Activated CD4-positive, alpha-beta T cell treated with anti-CD3 and anti-CD28 coated beads for 36 hours (primary cell): Measurements from ENCODE around the gene RAB37. TPM values are rescaled to one million over a fixed set of nuclear protein-coding genes. Genes with fewer than 3 reads are reported as not detected.

Experiments used
- ATAC-seq: fragments of 200-7000 bp; cut with Tn5 transposase; one replicate; pipeline ENCODE4 v1.10.0; 2021; ENCODE audit warnings: mild to moderate bottlenecking, moderate library complexity
- CTCF ChIA-PET: fragments of 350-600 bp; sonication (Branson Sonifier 250); formaldehyde crosslinking; loops from one replicate; lab custom pipeline; 2021; ENCODE audit warnings: antibody characterized with exemption; lab: Charles Lee
- POLR2A ChIA-PET: fragments of 350-600 bp; sonication (Branson Sonifier 250); formaldehyde crosslinking; loops from one replicate; lab custom pipeline; 2021; ENCODE audit warnings: antibody characterized with exemption, inconsistent platforms; lab: Charles Lee
- DNase-seq: peaks from one replicate; pipeline ENCODE4 v3.0.0-alpha.2; 2020
- H3K27ac Mint-ChIP-seq: one replicate; pipeline ENCODE4 v1.8.0; 2021; ENCODE audit warnings: mixed read lengths
- H3K27me3 Mint-ChIP-seq: one replicate; pipeline ENCODE4 v1.8.0; 2021; ENCODE audit warnings: mixed read lengths
- H3K36me3 Mint-ChIP-seq: one replicate; pipeline ENCODE4 v1.8.0; 2021; ENCODE audit warnings: low read depth, mixed read lengths
- H3K4me1 Mint-ChIP-seq: one replicate; pipeline ENCODE4 v1.8.0; 2021; ENCODE audit warnings: mixed read lengths
- H3K4me3 Mint-ChIP-seq: one replicate; pipeline ENCODE4 v1.8.0; 2021; ENCODE audit warnings: mild to moderate bottlenecking, moderate library complexity, mixed read lengths
- H3K9me3 Mint-ChIP-seq: one replicate; pipeline ENCODE4 v1.8.0; 2021; ENCODE audit warnings: low read depth, mixed read lengths
- intact Hi-C, 2 experiments: fragments of 100-400 bp; cut with DNase I in 1 of 2; cut with micrococcal nuclease in 1 of 2; formaldehyde crosslinking; loops; one replicate each; pipeline versions ENCODE4 v1.14.2 to v1.15.1; 2022 to 2024; cut with DNase I, micrococcal nuclease
- total RNA-seq, 2 experiments: library from RNA; stranded (reverse); gene quantifications; one replicate each; pipeline ENCODE4 v1.2.3, GENCODE V29; 2021

RAB37 gene
- total RNA-seq, 2 experiments from 2014 or later, result 2.7 to 3.5 TPM

DNA sequence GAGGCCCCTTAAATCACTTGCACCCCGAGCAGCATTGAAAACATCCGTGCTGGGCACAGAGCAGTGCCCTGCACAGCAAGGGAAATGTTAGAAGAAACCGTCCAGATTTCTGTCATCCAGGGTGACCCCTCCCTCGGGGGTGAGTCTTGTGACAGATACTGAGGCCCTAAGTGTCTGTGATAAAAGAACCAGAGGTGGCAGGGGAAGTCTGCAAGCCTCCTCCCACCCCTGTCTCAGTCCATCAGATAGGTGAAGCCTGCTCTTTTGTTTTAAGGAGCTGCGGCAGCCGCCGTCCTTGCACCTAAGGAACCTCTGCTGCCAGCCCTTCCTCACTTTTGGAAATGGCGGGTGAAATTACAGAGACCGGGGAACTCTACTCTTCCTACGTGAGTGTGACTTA, 39.9 kb downstream of the RAB37 start:
- Mint-ChIP-seq H3K27me3 (no peaks in the 10 kb centered on the region), H3K36me3 (peaks cover 21% of the 10 kb centered on the region), H3K4me3 (peak overlapping the region; percentile 98), H3K27ac (peak overlapping the region; percentile 5), H3K9me3 (no peaks in the 10 kb centered on the region), H3K4me1 (peaks cover 65% of the 10 kb centered on the region)
- no peak for DNase-seq
- intact Hi-C loops, result loop anchor here (1.0 to 10.0 kb wide), 6 partner anchors 29 to 1958 kb away; partner anchors contain the start of genes NHERF1 (in 2 of the 2), CASKIN2 (in 1 of the 2), MFSD11 (in 1 of the 2) and SRSF2 (in 1 of the 2)
- no peak for ATAC-seq
- POLR2A ChIA-PET, result interaction anchor here (0.8 to 1.2 kb wide), 3 partner anchors 9 to 28 kb away, joined by 3 to 6 read pairs (median 4); no protein-coding TSS in a partner anchor
- CTCF ChIA-PET, result interaction anchor here (1.0 to 9.5 kb wide), 8 partner anchors 9 to 120 kb away, joined by 3 to 93 read pairs (median 4); no protein-coding TSS in a partner anchor

DNA sequence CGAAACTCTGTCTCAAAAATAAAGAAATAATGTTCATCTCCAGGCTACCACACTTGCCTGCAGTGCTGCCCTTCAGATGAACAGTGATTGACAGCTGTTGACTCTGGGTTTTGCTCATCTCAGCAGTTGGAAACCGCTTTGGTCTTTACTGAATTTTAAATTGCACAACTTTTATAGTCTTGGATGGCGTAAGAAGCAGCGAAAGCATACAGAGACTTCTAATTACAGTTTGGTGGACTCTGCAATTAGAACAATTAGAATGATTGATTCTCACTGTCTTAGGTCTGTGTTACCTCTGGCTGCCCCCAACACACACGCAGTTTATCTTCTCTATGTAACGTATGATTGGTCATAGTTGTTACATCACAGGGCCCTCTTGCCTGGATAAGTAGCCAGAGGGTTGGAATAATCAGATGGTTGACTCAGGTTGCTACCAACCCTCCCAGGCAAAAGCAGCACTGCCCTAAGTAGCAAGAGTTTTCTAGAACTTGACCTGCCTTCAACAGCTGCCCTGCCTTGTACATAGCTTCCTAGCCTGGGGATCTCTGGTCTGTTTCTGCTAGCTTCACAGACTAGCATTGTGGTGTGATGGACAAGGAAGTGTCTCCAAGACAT, 41.0 kb downstream of the RAB37 start:
- no peak overlapping the region for H3K27ac Mint-ChIP-seq
- no peaks in the 10 kb centered on the region for H3K9me3 Mint-ChIP-seq
- CTCF ChIA-PET, result interaction anchor here (1.1 to 9.5 kb wide), 6 partner anchors 13 to 87 kb away, joined by 3 to 93 read pairs (median 12); no protein-coding TSS in a partner anchor
- no peaks in the 10 kb centered on the region for H3K27me3 Mint-ChIP-seq
- H3K4me3 Mint-ChIP-seq, result no peak overlapping the region
- H3K36me3 Mint-ChIP-seq, result peaks cover 17% of the 10 kb centered on the region
- no peak for ATAC-seq
- DNase-seq, result no peak
- POLR2A ChIA-PET, result no interaction called here
- H3K4me1 Mint-ChIP-seq, result peaks cover 65% of the 10 kb centered on the region
- intact Hi-C loops, result loop anchor here in 1 of 2 experiments (5.0 to 10.0 kb wide), 3 partner anchors 566 to 1957 kb away; partner anchors contain the start of genes CASKIN2, MFSD11, SRSF2 and TSEN54

DNA sequence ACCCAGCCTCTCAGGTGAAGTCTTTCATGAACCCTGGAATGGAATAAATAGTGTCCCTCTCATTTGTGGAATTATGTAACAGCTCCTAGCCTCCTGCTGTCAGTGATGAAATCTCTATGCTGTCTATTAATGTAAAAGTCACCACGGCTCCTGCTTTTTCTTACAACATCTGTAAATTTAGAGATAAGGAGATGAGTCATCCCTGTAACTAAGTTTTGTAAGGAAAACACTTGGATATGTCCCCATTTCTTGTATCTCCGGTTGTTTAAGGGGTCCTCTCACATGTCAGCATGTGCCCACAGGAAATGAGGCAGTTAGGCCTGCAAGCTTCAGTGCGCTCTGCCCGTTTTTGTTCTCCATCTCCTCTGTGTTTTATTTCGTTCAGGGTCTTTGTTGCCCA, 41.9 kb downstream of the RAB37 start:
- H3K4me1 Mint-ChIP-seq, result peaks cover 61% of the 10 kb centered on the region

DNA sequence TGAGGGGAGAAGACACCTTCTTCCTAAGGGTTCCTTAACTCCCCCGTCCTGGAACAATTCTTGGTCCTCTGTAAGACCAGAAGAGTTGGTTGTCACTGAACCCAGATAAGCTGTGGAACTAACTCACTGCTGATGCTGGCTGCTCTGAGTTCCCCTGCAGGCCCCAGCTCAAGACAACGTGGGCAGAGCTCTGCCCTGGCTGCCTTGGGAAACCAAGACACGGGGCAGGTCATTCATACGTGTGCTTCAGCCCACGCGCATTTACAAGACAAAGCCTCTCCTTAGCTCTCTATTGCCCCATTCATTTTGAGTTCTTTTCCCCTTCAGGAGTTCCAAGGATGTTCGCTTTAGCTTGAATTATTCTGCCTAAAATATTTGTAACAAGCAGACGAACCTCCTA, 42.4 kb downstream of the RAB37 start:
- peak overlapping the region; percentile 85 for H3K27ac Mint-ChIP-seq
- ATAC-seq, result peak; percentile 5
- intact Hi-C loops, result loop anchor here in 1 of 2 experiments (5.0 to 10.0 kb wide), 3 partner anchors 567 to 1955 kb away; partner anchors contain the start of genes CASKIN2, MFSD11, SRSF2 and TSEN54
- no peaks in the 10 kb centered on the region for H3K27me3 Mint-ChIP-seq
- peaks cover 8% of the 10 kb centered on the region for H3K36me3 Mint-ChIP-seq
- H3K9me3 Mint-ChIP-seq, result no peaks in the 10 kb centered on the region
- H3K4me1 Mint-ChIP-seq, result peaks cover 63% of the 10 kb centered on the region
- peak overlapping the region; percentile 12 for H3K4me3 Mint-ChIP-seq
- DNase-seq, result peak; percentile 41
- POLR2A ChIA-PET, result interaction anchor here (1.7 kb wide), 1 partner anchor 94 kb away, joined by 4 read pairs; the partner anchor contains the start of gene FDXR
- CTCF ChIA-PET, result interaction anchor here (0.6 to 2.6 kb wide), 10 partner anchors 8 to 92 kb away, joined by 3 to 16 read pairs (median 6); no protein-coding TSS in a partner anchor

More for the DNA sequence above, 41.9 kb downstream of the RAB37 start:
- H3K27ac Mint-ChIP-seq, result peak overlapping the region; percentile 85
- H3K27me3 Mint-ChIP-seq, result no peaks in the 10 kb centered on the region
- H3K4me3 Mint-ChIP-seq, result no peak overlapping the region
- H3K9me3 Mint-ChIP-seq, result no peaks in the 10 kb centered on the region
- intact Hi-C loops, result loop anchor here in 1 of 2 experiments (5.0 to 10.0 kb wide), 3 partner anchors 567 to 1956 kb away; partner anchors contain the start of genes CASKIN2, MFSD11, SRSF2 and TSEN54
- H3K36me3 Mint-ChIP-seq, result peaks cover 11% of the 10 kb centered on the region
- CTCF ChIA-PET, result interaction anchor here (0.6 to 2.5 kb wide), 8 partner anchors 8 to 93 kb away, joined by 3 to 16 read pairs (median 6); no protein-coding TSS in a partner anchor
- DNase-seq (no peak), ATAC-seq (no peak)
- POLR2A ChIA-PET, result interaction anchor here (1.7 kb wide), 1 partner anchor 94 kb away, joined by 4 read pairs; the partner anchor contains the start of gene FDXR

DNA sequence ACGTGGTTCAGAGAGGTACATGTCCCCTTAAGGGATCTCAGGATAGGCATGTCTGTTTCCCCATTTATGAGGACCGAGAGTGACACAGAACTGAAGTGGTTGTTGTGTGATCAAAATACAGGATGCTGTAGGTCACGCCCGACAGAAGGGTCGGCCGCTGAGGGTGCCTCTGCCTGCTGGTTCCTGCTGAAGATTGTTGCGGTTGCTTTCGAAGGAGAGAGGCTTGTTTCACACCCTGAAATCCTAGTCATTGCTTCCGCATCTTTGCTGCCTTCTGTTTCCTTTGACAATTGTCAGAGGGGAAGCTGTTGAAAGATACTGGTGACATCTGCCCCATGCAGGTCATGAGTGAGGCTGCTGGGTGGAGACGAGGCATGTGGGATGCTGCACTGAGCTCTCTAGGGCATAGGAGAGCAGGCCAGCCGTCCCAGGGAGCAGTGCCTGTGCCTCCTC, 42.9 kb downstream of the RAB37 start:
- Mint-ChIP-seq H3K4me3 (peak overlapping the region; percentile 12), H3K27ac (peak overlapping the region; percentile 85), H3K36me3 (peaks cover 8% of the 10 kb centered on the region), H3K27me3 (no peaks in the 10 kb centered on the region), H3K4me1 (peaks cover 68% of the 10 kb centered on the region), H3K9me3 (no peaks in the 10 kb centered on the region)
- DNase-seq (peak; percentile 81), ATAC-seq (peak; percentile 71)
- intact Hi-C loops, result loop anchor here in 1 of 2 experiments (1.0 to 10.0 kb wide), 4 partner anchors 36 to 1955 kb away; partner anchors contain the start of genes CASKIN2, MFSD11, SRSF2 and TSEN54
- CTCF ChIA-PET, result interaction anchor here (0.7 to 2.6 kb wide), 10 partner anchors 9 to 82 kb away, joined by 3 to 16 read pairs (median 5); no protein-coding TSS in a partner anchor
- POLR2A ChIA-PET, result interaction anchor here (1.7 kb wide), 1 partner anchor 93 kb away, joined by 4 read pairs; the partner anchor contains the start of gene FDXR

DNA sequence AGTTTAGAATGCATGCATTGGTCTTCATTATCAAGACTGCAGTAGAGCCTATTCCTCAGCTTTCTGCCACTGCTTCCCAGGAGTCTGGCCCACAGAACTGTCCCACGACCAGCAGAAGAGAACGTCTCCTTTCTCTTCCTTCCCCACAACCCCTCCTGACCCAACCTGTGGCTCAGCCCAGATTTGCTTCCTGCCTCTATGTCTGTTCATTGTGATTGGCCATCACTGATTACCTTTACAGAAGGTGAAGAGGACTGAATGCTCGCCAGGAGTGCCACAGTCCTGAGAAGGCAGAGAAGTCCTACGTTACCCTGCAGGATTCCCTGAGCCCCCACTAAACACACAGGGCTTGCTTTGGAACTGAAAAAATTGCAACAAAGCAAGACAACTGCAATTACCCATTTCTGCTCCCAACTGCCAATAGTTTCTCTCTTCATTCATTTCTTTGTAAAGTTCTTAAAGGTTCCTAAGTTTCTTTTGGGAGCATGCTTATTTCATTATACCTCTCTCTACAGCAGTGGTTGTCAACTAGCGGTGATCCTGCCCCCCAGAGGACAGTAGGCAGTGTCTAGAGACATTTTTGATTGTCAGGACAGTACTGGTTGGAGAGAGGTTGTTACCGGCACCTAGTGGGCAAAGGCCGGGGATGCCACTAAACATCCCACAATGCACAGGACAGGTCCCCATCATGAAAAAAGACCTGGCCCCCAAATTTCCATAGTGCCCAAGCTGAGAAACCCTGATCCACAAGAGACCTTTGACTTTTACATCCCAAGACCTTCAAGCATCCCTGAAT, 43.6 kb downstream of the RAB37 start:
- CTCF ChIA-PET, result interaction anchor here (0.7 to 3.3 kb wide), 10 partner anchors 9 to 770 kb away, joined by 3 to 16 read pairs (median 4); no protein-coding TSS in a partner anchor
- Mint-ChIP-seq H3K36me3 (peaks cover 7% of the 10 kb centered on the region), H3K27me3 (no peaks in the 10 kb centered on the region), H3K4me3 (no peak overlapping the region), H3K4me1 (peaks cover 69% of the 10 kb centered on the region), H3K9me3 (no peaks in the 10 kb centered on the region), H3K27ac (peak overlapping the region; percentile 85)
- DNase-seq (peak; percentile 57), ATAC-seq (peak; percentile 10)
- intact Hi-C loops, result loop anchor here in 1 of 2 experiments (1.0 kb wide), 1 partner anchor 36 kb away; no protein-coding TSS in a partner anchor
- POLR2A ChIA-PET, result interaction anchor here (1.7 kb wide), 1 partner anchor 92 kb away, joined by 4 read pairs; the partner anchor contains the start of gene FDXR

DNA sequence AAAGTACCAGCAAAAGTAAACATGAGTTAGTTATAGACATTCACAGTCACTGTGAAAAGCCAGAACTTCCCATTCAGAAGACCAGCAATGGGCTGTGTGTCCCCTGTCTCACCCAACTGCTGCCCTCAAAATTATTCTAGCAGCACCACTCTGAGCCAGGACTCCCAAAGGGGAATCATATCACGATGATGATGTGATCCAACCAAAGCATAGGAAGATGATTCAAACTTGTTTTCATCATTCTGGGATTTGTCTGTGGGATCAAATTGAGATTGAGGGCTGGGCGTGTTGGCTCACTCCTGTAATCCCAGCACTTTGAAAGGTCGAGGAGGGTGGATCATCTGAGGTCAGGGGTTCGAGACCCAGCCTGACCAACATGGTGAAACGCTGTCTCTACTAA, 45.5 kb downstream of the RAB37 start:
- H3K36me3 Mint-ChIP-seq, result peaks cover 3% of the 10 kb centered on the region
- H3K27ac Mint-ChIP-seq, result no peak overlapping the region
- DNase-seq (no peak), ATAC-seq (no peak)
- intact Hi-C loops, result no loop called here
- CTCF ChIA-PET, result interaction anchor here (1.3 to 3.3 kb wide), 6 partner anchors 9 to 125 kb away, joined by 3 to 14 read pairs (median 5); no protein-coding TSS in a partner anchor
- POLR2A ChIA-PET, result no interaction called here
- H3K27me3 Mint-ChIP-seq, result no peaks in the 10 kb centered on the region
- no peak overlapping the region for H3K4me3 Mint-ChIP-seq
- peaks cover 68% of the 10 kb centered on the region for H3K4me1 Mint-ChIP-seq
- H3K9me3 Mint-ChIP-seq, result no peaks in the 10 kb centered on the region

DNA sequence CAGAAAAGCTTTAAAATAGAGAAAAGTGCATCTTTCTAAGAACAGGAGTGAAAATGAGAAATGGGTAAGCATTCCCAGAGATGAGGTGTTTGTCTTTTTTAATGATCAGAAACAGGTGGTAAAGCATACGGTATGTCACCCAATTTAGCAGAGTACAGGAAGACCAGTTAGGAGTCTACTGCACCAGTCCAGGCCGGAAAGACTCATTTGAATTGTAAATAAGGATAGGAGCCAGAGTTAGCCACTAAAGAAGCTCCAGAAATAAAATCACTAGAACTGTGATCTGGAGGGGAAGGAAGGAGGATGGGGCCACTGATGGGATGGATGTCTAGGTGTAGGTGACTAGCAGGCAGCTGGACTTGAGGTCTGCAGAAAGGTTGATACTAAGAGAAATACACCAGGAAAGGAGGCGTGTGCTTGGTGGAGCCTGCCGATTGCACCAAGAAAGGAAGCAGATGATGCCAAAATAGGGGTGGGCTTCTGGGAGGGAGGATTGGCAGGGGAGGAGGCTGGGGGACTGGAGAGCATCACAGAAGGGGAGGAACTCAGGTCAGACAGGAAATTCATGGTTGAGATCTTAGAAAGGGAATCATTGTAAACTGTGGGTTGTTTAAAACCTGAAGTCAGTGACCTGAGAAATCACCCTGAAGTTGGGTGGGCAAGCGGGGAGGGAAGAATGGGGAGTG, 47.2 kb downstream of the RAB37 start:
- peaks cover 3% of the 10 kb centered on the region for H3K36me3 Mint-ChIP-seq
- ChIA-PET POLR2A (interaction anchor here (0.6 kb wide), 2 partner anchors 46 to 382 kb away, joined by 3 to 10 read pairs; no protein-coding TSS in a partner anchor), CTCF (interaction anchor here (0.6 to 3.3 kb wide), 7 partner anchors 7 to 174 kb away, joined by 3 to 14 read pairs (median 3); no protein-coding TSS in a partner anchor)
- no peaks in the 10 kb centered on the region for H3K27me3 Mint-ChIP-seq
- no peak overlapping the region for H3K4me3 Mint-ChIP-seq
- peaks cover 54% of the 10 kb centered on the region for H3K4me1 Mint-ChIP-seq
- H3K9me3 Mint-ChIP-seq, result no peaks in the 10 kb centered on the region
- intact Hi-C loops, result no loop called here
- DNase-seq, result no peak
- ATAC-seq, result no peak
- H3K27ac Mint-ChIP-seq, result peak overlapping the region; percentile 13

DNA sequence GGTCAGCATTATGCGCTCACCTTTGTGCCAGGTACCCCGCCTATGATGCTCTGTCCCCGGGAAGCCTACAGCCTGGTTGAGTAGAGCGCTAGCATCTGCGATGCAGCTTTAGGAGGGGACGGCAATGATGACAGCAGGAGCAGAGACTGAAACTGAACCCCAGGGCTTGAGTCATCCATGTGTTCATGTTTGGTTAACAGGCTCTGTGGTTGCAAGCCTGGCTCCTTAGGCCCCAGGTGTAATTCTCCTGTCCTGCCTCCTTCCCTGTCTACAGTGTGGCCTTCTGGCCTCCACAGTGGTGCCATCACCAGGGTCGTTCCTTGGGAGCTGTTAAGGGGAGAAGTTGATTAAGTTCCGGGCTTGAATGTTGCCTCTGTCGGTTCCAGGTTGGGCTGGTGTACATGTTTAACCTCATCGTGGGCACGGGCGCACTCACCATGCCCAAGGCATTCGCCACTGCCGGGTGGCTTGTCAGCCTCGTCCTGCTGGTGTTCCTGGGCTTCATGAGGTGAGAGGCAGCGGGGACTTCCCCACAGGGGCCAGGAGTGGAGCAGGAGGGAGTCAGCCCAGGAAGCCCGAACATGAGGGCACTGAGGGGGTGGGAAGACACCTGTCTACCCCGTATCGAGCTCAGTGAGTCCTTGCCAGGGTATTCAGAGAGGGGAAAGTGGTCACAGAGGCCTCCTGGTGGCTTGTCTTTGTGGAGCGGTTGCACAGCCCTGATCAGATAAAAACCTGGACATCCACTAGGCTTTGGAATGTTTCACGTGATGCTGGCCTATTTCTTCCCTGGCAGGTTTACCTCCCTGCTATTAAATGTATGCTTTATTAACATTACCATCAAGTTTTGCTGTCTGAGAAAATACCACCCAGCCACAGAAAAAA, 48.3 kb downstream of the RAB37 start:
- peak; percentile 71 for ATAC-seq
- Mint-ChIP-seq H3K36me3 (peaks cover 3% of the 10 kb centered on the region), H3K4me1 (peaks cover 49% of the 10 kb centered on the region), H3K4me3 (no peak overlapping the region), H3K9me3 (no peaks in the 10 kb centered on the region), H3K27me3 (no peaks in the 10 kb centered on the region), H3K27ac (no peak overlapping the region)
- intact Hi-C loops, result no loop called here
- CTCF ChIA-PET, result interaction anchor here (0.7 to 2.8 kb wide), 6 partner anchors 26 to 410 kb away, joined by 3 to 6 read pairs (median 3); no protein-coding TSS in a partner anchor
- peak; percentile 57 for DNase-seq
- POLR2A ChIA-PET, result no interaction called here
